GM12892 (cell line): ENCODE data around the gene FRMD7.

Experiments used
- POLR2A ChIP-seq: IDR thresholded peaks from 2 replicates; pipeline ENCODE4 v1.6.1; 2011; ENCODE audit warnings: low read depth, low read length, control low read depth
- POLR2AphosphoS5 ChIP-seq: IDR thresholded peaks from 2 replicates; pipeline ENCODE4 v1.6.1; 2011; ENCODE audit warnings: low read depth, low read length, control low read depth

- TF ChIP-seq POLR2A (no peak), POLR2AphosphoS5 (no peak)
Measured at GRCh38 chrX:132093239-132093860, 34.5 kb downstream of the FRMD7 start.
